Ovary (tissue), 9 donors: Measurements from ENCODE around the gene PCDHGA1. TPM values are rescaled to one million over a fixed set of nuclear protein-coding genes. Genes with fewer than 3 reads are reported as not detected.

Experiments
- DNase-seq, 5 donors: peaks; one replicate each; pipeline ENCODE4 v3.0.0-alpha.2; 2019 to 2020
- H3K27ac ChIP-seq, 2 donors: fragments of 200-600 bp; one replicate each; pipeline versions ENCODE4 v1.5.1 to v1.8.0; 2019 to 2022
- H3K27me3 ChIP-seq: fragments of 200-600 bp; one replicate; pipeline ENCODE4 v1.8.0; 2022
- H3K36me3 ChIP-seq: fragments of 200-600 bp; sonication (generic); one replicate; pipeline ENCODE4 v1.5.1; 2019
- H3K4me1 ChIP-seq: one replicate; pipeline ENCODE4 v1.8.1; 2013; ENCODE audit warnings: mild to moderate bottlenecking, moderate library complexity; ENCODE audit not compliant: insufficient read depth
- H3K4me3 ChIP-seq: fragments of 200-600 bp; sonication (generic); one replicate; pipeline ENCODE4 v1.5.1; 2017
- H3K9me3 ChIP-seq, 2 donors: fragments of 200-600 bp in 1 of 2; sonication (generic) in 1 of 2; one replicate each; pipeline versions ENCODE4 v1.5.1 to v1.8.1; 2013 to 2019; ENCODE audit warnings: mild to moderate bottlenecking in 1 of 2, moderate library complexity in 1 of 2
- EP300 ChIP-seq: sonication (generic); formaldehyde crosslinking; IDR thresholded peaks from one replicate; pipeline ENCODE4 v1.6.1; 2017; ENCODE audit warnings: antibody characterized with exemption
- POLR2A ChIP-seq: fragments of 450-650 bp; IDR thresholded peaks from one replicate; pipeline ENCODE4 v1.6.1; 2017; ENCODE audit warnings: antibody characterized with exemption, mild to moderate bottlenecking, moderate library complexity
- WGBS, 3 donors: extraction: QIAGEN DNeasy Blood & Tissue Kit in 1 of 3; methylation state at CpG; one replicate each; pipeline versions ENCODE4 v1.1.5 to v1.1.7; 2013 to 2017; 5-methylcytosine and 5-hydroxymethylcytosine counted together
- intact Hi-C, 4 donors: fragments of 100-400 bp; cut with DNase I; formaldehyde crosslinking; loops; one replicate each; pipeline versions ENCODE4 v1.11.0 to v1.15.1; 2022 to 2023
- polyA plus RNA-seq, 2 donors: library from polyadenylated mRNA; stranded (reverse); fragments of 200-250 nt in 1 of 2; fragments of 350-450 nt in 1 of 2; fragmentation: Illumina TruSeq in 1 of 2; extraction: RNeasy Lipid Tissue Mini Kit (QIAGEN cat#74804) in 1 of 2; gene quantifications; one replicate each; pipeline ENCODE4 v1.2.3, GENCODE V29; 2013 to 2014
- total RNA-seq, 7 donors: library from RNA; depleted of rRNA in 2 of 7; stranded (reverse); fragments of >200 nt in 2 of 7; fragmentation: NEBNext Ultra II Directional in 3 of 7; extraction: Animal tissue kit (Norgen Biotek cat#: 25700) in 3 of 7; gene quantifications; one replicate each; pipeline versions ENCODE4 v1.1.0 to v1.2.4, GENCODE V29; 2016 to 2023
- TF ChIP-seq, protein P1 (sequence below), 3 donors: fragments of 450-650 bp in 2 of 3; fragments of 200-600 bp in 1 of 3; IDR thresholded peaks; one replicate each; pipeline versions ENCODE4 v1.5.1 to v1.8.0; 2016 to 2022; ENCODE audit warnings: antibody characterized with exemption in 3 of 3, mild to moderate bottlenecking in 1 of 3
- donor health status: DM: no; HTN: no; CAD: no; lungs with moderate emphysema.
- donor health status: DM: no; HTN: no; CAD: no.
- donor health status: Bipolar disorder and iron deficiency.
- donor health status: DM: yes; HTN: yes; CAD: no.
- donor health status: DM: no; HTN: no; CAD: no.
- donor health status: DM: yes; HTN: yes; CAD: no.

The PCDHGA1 gene
- total and polyA plus RNA-seq, 9 donors: 0.29 to 2.8 (median 0.94) TPM

DNA sequence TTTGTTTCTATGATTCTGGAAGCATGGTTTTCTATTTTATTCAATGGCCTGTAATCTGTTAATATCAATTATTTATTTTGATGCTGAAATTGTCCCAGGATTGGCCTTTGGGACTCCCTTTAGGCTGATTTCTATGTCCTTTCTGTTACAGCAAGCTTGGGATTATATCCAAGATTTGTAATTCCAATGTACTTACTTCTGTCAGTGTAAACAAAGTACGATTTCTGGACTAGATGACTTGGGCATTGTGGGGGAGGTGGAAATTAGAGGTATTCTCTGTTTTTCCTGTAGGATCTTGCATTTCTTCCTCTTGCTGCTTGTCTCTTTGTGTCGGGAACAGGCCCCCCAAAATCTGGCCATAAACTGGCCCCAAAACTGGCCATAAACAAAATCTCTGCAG lies 103.7 kb downstream of the PCDHGA1 start:
- Histone ChIP-seq H3K4me3 (no peak overlapping the region), H3K27me3 (no peaks in the 10 kb centered on the region), H3K27ac (no peak overlapping the region), H3K4me1 (no peaks in the 10 kb centered on the region), H3K9me3 (peaks cover 0 to 34% of the 10 kb centered on the region in 2 donors), H3K36me3 (no peaks in the 10 kb centered on the region)
- WGBS, 3 donors: 82 to 93% (median 88%) methylated on average over 2 of the region's 2 CpGs
- DNase-seq: no peak
- intact Hi-C loops: no loop called here
- TF ChIP-seq, protein P1, sequence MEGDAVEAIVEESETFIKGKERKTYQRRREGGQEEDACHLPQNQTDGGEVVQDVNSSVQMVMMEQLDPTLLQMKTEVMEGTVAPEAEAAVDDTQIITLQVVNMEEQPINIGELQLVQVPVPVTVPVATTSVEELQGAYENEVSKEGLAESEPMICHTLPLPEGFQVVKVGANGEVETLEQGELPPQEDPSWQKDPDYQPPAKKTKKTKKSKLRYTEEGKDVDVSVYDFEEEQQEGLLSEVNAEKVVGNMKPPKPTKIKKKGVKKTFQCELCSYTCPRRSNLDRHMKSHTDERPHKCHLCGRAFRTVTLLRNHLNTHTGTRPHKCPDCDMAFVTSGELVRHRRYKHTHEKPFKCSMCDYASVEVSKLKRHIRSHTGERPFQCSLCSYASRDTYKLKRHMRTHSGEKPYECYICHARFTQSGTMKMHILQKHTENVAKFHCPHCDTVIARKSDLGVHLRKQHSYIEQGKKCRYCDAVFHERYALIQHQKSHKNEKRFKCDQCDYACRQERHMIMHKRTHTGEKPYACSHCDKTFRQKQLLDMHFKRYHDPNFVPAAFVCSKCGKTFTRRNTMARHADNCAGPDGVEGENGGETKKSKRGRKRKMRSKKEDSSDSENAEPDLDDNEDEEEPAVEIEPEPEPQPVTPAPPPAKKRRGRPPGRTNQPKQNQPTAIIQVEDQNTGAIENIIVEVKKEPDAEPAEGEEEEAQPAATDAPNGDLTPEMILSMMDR (IDR thresholded peaks at IDR 0.05): no peak
- TF ChIP-seq EP300: no peak
- TF ChIP-seq POLR2A: no peak

GRCh38 chr5:141437221-141437620 lies 106.9 kb downstream of the PCDHGA1 start:
- H3K4me1 ChIP-seq: no peaks in the 10 kb centered on the region
- peaks cover 0 to 31% of the 10 kb centered on the region in 2 donors for H3K9me3 ChIP-seq
- H3K4me3 ChIP-seq: no peak overlapping the region
- H3K27ac ChIP-seq: no peak overlapping the region
- no peak for DNase-seq
- intact Hi-C loops: no loop called here
- H3K36me3 ChIP-seq: no peaks in the 10 kb centered on the region
- TF ChIP-seq EP300 (no peak), POLR2A (no peak)
- TF ChIP-seq, protein P1 (IDR thresholded peaks at IDR 0.05): no peak
- H3K27me3 ChIP-seq: no peaks in the 10 kb centered on the region
- 89 to 97% (median 93%) methylated on average over 2 of the region's 2 CpGs for WGBS, 3 donors

DNA sequence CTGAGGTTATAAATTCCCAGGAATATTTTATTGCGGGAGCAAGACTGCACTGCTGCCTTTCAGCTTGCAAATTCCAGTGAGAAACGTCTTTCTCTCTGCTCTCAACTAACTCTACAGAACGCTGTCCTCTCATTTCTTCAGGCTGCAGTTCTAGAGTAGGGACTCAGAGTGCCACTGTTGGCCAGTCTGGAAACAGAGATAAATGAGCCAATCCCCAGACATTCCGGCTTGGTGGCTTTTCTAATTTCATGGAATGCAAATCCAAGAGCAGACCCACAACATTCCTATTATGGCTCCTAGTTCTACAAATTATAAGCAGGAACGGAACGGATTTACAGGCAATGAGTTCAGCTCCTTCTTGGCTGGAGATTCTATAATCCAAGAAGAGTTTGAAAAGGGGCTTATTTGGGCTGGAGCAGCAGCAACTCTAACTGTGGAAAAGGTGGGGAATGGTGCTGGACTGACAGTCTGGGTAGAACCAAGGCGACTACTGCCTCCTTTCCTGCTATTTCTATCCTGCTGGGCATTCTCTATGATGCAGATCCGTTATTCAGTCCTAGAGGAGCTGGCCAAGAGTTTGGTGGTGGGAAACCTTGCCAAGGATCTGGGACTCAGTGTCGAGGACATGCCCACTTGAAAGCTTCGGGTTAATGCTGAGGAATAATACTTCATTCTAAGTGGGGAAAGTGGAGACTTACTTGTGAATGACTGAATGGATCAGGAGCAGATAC lies 109.3 kb downstream of the PCDHGA1 start:
- WGBS, 3 donors: 64 to 71% (median 69%) methylated on average over 10 of the region's 10 CpGs
- H3K4me3 ChIP-seq: no peak overlapping the region

DNA sequence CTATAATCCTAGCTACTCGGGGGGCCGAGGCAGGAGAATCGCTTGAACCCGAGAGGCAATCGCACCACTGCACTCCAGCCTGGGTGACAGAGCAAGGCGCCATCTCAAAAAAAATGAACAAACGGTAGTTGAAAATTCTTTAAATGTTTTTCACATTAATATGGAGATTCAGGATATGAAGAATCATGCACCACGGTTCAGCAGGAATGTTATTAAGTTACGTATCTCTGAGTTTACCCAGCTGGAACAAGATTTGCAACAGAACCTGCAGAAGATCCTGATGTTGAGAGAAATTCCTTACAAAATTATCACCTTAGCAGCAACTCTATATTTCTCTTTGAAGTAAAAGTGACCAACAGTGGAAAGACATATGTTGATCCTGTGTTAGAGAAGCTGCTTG lies 110.0 kb downstream of the PCDHGA1 start:
- Histone ChIP-seq H3K27ac (no peak overlapping the region), H3K27me3 (no peaks in the 10 kb centered on the region), H3K4me3 (no peak overlapping the region), H3K4me1 (no peaks in the 10 kb centered on the region), H3K9me3 (peaks cover 0 to 19% of the 10 kb centered on the region in 2 donors), H3K36me3 (no peaks in the 10 kb centered on the region)
- TF ChIP-seq, protein P1 (IDR thresholded peaks at IDR 0.05): no peak
- TF ChIP-seq EP300 (no peak), POLR2A (no peak)
- intact Hi-C loops: no loop called here
- no peak for DNase-seq
- WGBS, 3 donors: 95 to 96% (median 95%) methylated on average over 9 of the region's 9 CpGs

More for the DNA sequence above, 109.3 kb downstream of the PCDHGA1 start:
- H3K4me1 ChIP-seq: no peaks in the 10 kb centered on the region
- H3K27ac ChIP-seq: no peak overlapping the region
- no peak for DNase-seq
- TF ChIP-seq EP300 (no peak), POLR2A (no peak)
- TF ChIP-seq, protein P1 (IDR thresholded peaks at IDR 0.05): no peak
- no peaks in the 10 kb centered on the region for H3K27me3 ChIP-seq
- peaks cover 0 to 19% of the 10 kb centered on the region in 2 donors for H3K9me3 ChIP-seq
- H3K36me3 ChIP-seq: no peaks in the 10 kb centered on the region
- intact Hi-C loops: no loop called here
